GM21515 (cell line): ENCODE data around the gene ZNF888.
A peak's percentile ranks its signal among the peaks of the same experiment; 100 is the strongest.
"Not testable (repeated sequence)": the region's sequence is repeated elsewhere in the genome, so short reads cannot be mapped to it uniquely, and the experiment has no call there.

Source experiments
- ATAC-seq: cut with Tn5 transposase; IDR thresholded peaks from one replicate; pipeline ENCODE4 v1.9.1; 2021; ENCODE audit not compliant: unreplicated experiment

Gene ZNF888

GRCh38 chr19:52922841-52923777 is at the start of gene ZNF888:
Gene ZNF888, minus strand, starts transcription at chr19:52923428. Its CDS starts 5,555 bp downstream, at chr19:52917873.
- peak; percentile 93 for ATAC-seq

GRCh38 chr19:52967772-52968171 is 44.5 kb upstream of the ZNF888 start:
- no peak for ATAC-seq

GRCh38 chr19:52963247-52963618 is 40.0 kb upstream of the ZNF888 start:
- peak; percentile 34 for ATAC-seq

DNA sequence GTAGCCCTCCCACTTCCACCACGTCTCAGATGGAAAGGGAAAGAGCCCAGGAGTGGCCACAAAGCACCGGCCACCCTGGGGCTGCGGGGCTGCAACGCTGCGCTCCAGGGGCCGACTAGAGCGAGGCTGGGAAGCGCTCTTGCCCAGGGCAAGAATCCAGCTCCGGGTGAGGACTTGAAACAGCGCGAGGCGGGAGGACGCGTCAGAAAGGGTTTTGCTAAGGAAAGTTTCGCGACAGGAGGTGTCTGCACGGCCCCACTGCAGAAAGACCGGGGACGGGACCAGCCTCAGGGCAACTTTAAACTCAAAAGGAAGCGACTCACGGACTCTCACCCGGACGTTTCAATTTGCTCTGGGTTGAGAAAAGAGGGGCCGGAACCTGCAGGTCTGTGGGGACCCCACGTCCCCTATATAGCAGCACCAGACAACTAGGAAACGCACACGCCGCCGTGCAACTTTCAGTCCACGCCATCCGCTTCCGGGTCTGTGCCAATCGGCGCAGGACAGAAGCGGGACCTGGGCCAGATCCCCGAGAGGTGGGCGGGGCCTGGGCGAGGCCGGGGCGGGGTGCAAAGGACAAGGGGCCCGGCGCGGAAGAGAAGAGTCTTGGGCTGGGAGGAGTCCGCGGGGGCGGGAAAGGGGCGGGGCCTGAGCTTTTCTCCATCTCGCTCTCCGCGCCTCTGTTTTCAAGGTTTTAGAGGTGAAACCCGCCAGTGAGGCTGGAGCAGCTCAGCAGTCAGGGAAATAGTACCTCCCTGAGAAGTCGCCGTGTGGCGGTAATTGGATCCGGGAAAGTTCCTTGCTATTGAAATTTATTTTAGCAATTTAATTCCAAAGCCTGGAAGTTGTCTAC is 39.4 kb upstream of the ZNF888 start, which contains the start of gene ZNF816:
TSS of gene ZNF816 (minus strand) at position 488 of the 853 bp plus-strand sequence. CDS start 6,792 bp downstream, outside the sequence.
- peak; percentile 93 for ATAC-seq

- no peak for ATAC-seq
Measured at GRCh38 chr19:52961981-52962380, 38.8 kb upstream of the ZNF888 start.

GRCh38 chr19:52959613-52960295 is 36.5 kb upstream of the ZNF888 start:
- no peak for ATAC-seq

DNA sequence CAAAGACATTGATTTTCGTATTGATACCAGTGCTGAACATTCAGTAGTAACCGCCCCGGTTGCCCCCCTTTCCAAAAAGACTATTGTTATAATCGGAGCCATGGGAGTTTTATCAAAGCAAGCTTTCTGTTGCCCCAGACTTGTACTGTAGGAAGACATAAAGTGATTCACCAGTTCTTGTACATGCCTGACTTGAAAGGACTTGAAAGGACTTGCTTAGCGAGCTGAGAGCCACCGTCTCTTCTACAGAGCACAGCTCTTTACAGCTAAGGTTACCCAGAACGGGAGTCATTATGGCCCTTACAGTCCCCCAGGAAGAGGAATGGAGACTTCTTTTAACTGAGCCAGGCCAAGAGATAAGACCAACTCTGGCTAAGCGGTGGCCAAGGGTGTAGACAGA is 34.4 kb upstream of the ZNF888 start:
- no peak for ATAC-seq

DNA sequence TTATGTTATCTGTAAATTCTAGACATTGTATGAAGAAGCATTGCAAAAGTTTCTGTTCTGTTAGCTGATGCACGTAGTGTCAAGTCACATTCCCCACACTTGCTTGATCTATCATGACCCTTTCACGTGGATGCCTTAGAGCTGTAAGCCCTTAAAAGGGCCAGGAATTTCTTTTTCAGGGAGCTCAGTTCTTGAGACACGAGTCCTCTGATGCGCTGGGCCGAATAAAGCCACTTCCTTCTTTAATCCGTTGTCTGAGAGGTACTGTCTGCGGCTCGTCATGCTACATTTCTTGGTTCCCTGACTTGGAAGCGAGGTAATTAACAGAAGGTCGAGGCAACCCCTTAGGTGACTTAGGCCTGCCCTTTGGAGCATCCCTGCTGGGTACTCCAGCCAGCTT is 33.7 kb upstream of the ZNF888 start:
- no peak for ATAC-seq

- no peak for ATAC-seq
Measured at GRCh38 chr19:52949422-52949821, 26.2 kb upstream of the ZNF888 start.

- no peak for ATAC-seq
Measured at GRCh38 chr19:52948025-52948770, 25.0 kb upstream of the ZNF888 start.

- no peak for ATAC-seq
Measured at GRCh38 chr19:52946322-52947310, 23.4 kb upstream of the ZNF888 start.

- no peak for ATAC-seq
Measured at GRCh38 chr19:52945652-52946321, 22.6 kb upstream of the ZNF888 start.

DNA sequence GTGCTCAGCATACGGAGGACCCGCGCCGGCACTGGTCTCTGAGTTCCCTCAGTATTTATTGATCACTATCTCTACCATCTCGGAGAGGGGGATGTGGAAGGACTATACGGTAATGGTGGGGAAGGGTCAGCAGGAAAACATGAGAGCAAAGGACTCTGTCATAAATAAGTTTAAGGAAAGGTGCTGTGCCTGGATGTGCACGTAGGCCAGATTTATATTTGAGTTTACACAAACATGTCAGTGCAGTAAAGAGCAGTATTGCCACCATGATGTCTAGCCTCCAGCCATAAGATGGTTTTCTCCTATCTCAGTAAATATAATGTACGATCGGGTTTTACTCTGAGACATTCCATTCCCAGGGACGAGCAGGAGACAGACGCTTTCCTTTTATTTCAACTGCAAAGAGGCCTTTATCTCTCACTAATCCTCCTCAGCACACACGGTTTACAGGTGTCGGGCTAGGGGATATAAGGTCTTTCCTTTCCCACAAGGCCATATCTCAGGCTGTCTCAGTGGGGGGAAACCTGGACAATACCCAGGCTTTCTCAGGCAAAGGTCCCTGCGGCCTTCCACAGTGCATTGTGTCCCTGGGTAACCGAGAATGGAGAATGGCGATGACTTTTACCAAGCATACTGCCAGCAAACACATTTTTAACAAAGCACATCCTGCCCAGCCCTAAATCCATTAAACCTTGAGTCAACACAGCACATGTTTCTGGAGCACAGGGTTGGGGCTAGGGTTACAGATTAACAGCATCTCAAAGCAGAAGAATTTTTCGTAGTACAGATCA is 21.7 kb upstream of the ZNF888 start:
- ATAC-seq: not testable (repeated sequence)

DNA sequence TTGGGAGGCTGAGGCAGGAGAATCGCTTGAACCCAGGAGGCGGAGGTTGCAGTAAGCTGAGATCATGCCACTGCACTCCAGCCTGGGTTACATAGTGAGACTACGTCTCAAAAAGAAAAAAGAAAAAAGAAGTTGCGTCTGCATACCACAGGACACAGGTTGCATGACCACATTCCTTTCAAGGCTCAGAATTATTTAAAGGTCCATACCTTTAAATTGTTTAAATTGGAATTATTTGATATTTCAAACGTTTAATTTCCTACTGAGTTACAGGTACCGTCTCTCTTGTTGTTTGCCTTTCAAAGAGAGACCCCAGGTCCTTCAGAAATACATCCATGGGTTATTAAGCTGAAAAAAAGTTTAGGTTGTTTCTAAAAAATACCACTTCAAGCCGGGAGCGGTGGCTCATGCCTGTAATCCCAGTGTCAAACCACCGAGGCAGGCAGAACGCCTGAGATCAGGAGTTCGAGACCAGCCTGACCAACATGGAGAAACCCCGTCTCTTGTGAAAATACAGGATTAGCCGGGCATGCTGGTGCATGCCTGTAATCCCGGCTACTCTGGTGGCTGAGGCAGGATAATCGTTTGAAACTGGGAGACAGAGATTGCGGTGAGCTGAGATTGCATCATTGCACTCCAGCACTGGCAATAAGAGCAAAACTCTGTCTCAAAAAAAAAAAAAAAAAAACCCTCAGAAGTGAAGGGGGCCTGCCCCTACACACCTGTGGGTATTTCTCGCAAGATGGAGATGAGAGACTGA is 20.8 kb upstream of the ZNF888 start:
- no peak for ATAC-seq

DNA sequence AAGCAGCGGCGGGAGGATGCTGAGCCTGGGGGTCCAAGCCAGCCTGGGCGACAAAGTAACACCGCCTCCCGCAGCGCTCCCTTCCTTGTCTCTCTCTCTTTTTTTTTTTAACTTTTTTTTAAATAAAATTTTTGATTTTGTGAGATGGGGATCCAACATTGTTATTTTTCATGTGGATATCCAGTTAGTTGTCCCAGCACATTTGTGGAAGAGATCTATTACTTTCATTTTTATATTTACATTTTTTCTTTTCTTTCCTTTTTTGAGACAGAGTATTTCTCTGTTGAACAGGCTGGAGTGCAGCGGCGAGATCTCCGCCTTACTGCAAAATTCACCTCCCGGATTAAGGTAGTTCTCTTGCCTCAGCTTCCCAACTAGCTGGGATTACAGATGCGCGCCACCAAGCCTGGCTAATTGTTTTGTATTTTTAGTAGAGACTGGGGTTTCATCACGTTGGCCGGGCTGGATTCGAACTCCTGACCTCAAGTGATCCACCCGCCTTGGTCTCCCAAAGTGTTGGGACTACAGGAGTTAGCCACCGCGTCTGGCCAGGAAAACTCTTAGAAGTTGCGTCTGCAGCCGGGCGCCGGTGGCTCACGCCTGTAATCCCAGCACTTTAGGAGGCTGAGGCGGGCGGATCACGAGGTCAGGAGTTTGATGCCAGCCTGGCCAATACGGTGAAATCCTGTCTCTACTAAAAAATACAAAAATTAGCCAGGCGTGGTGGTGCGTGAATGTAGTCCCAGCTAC is 20.1 kb upstream of the ZNF888 start:
- no peak for ATAC-seq

GRCh38 chr19:52942386-52943133 is 19.3 kb upstream of the ZNF888 start:
- peak; percentile 93 for ATAC-seq
